ENCODE data around the gene PPP1R7.

PPP1R7 gene

DNA sequence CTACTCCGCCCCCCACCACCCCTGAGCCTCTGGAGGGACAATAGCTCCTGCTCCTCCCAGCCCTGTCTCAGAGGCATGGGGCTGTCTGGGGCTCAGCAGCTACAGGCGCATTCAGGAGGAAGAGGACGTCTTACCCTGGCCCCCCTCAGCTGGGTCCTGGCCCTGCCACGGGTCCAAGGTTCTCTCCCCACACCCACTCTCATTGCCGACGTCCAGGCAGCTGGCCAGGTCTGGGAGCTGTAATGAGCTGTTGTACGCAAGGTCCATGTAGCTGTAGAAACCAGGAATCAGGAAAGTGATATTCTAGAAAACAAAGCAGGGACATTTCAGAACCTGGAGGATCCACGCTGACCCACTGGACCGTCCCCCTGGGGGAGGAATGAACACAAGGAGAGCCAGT lies 14.5 kb upstream of the PPP1R7 start:
- ChIA-PET POLR2A (no interaction called here), CTCF (no interaction called here)
- no peaks in the 10 kb centered on the region for H3K4me1 ChIP-seq (ENCODE audit: control insufficient read depth, insufficient read depth, low read length)
- peaks cover 0 to 88% of the 10 kb centered on the region in 2 experiments; a peak in 2 of 3 replicates for H3K36me3 ChIP-seq (ENCODE audit: control insufficient read depth in 2 of 2, insufficient read depth in 1 of 2, low read length in 2 of 2)
- no peak overlapping the region for H3K4me3 ChIP-seq (ENCODE audit: low read depth, low read length)
- TF ChIP-seq ZNF23 (tag by site-specific recombination; IDR thresholded peaks at IDR 0.05; ENCODE audit: borderline replicate concordance): no peak
- no peak for TF ChIP-seq ZNF792 (tag by site-specific recombination; IDR thresholded peaks at IDR 0.05)
- TF ChIP-seq, protein P1, sequence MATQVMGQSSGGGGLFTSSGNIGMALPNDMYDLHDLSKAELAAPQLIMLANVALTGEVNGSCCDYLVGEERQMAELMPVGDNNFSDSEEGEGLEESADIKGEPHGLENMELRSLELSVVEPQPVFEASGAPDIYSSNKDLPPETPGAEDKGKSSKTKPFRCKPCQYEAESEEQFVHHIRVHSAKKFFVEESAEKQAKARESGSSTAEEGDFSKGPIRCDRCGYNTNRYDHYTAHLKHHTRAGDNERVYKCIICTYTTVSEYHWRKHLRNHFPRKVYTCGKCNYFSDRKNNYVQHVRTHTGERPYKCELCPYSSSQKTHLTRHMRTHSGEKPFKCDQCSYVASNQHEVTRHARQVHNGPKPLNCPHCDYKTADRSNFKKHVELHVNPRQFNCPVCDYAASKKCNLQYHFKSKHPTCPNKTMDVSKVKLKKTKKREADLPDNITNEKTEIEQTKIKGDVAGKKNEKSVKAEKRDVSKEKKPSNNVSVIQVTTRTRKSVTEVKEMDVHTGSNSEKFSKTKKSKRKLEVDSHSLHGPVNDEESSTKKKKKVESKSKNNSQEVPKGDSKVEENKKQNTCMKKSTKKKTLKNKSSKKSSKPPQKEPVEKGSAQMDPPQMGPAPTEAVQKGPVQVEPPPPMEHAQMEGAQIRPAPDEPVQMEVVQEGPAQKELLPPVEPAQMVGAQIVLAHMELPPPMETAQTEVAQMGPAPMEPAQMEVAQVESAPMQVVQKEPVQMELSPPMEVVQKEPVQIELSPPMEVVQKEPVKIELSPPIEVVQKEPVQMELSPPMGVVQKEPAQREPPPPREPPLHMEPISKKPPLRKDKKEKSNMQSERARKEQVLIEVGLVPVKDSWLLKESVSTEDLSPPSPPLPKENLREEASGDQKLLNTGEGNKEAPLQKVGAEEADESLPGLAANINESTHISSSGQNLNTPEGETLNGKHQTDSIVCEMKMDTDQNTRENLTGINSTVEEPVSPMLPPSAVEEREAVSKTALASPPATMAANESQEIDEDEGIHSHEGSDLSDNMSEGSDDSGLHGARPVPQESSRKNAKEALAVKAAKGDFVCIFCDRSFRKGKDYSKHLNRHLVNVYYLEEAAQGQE (tag by site-specific recombination; IDR thresholded peaks at IDR 0.05): no peak
- no peak for TF ChIP-seq EGR2 (tag by site-specific recombination; IDR thresholded peaks at IDR 0.05; ENCODE audit: low read depth)
- TF ChIP-seq ZBTB17 (tag by site-specific recombination; IDR thresholded peaks at IDR 0.05): no peak
- TF ChIP-seq ZFP3 (tag by site-specific recombination; IDR thresholded peaks at IDR 0.05; ENCODE audit: low read depth): no peak
- TF ChIP-seq ZNF561 (tag by site-specific recombination; IDR thresholded peaks at IDR 0.05; ENCODE audit: borderline replicate concordance): no peak
- no peak for TF ChIP-seq ZNF366 (tag by site-specific recombination; conservative IDR thresholded peaks at IDR 0.05)
- no peak for TF ChIP-seq ZNF785 (tag by site-specific recombination; IDR thresholded peaks at IDR 0.05)
- TF ChIP-seq KLF16 (tag by site-specific recombination; IDR thresholded peaks at IDR 0.05): no peak
- no peak for TF ChIP-seq ZBTB20 (tag by site-specific recombination; IDR thresholded peaks at IDR 0.05)
- no peak for TF ChIP-seq ZBTB1 (tag by site-specific recombination; IDR thresholded peaks at IDR 0.05)
- TF ChIP-seq, protein P2, sequence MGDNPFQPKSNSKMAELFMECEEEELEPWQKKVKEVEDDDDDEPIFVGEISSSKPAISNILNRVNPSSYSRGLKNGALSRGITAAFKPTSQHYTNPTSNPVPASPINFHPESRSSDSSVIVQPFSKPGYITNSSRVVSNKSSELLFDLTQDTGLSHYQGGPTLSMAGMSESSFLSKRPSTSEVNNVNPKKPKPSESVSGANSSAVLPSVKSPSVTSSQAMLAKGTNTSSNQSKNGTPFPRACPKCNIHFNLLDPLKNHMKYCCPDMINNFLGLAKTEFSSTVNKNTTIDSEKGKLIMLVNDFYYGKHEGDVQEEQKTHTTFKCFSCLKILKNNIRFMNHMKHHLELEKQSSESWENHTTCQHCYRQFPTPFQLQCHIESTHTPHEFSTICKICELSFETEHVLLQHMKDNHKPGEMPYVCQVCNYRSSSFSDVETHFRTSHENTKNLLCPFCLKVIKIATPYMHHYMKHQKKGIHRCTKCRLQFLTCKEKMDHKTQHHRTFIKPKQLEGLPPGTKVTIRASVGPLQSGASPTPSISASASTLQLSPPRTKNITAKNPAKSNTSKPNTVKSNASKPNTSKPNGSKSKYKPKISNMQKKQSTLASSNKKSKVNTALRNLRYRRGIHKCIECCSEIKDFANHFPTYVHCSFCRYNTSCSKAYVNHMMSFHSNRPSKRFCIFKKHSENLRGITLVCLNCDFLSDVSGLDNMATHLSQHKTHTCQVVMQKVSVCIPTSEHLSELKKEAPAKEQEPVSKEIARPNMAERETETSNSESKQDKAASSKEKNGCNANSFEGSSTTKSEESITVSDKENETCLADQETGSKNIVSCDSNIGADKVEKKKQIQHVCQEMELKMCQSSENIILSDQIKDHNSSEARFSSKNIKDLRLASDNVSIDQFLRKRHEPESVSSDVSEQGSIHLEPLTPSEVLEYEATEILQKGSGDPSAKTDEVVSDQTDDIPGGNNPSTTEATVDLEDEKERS (tag by site-specific recombination; IDR thresholded peaks at IDR 0.05): no peak
- TF ChIP-seq IKZF3 (tag by site-specific recombination; IDR thresholded peaks at IDR 0.05): no peak
- TF ChIP-seq, protein P3, sequence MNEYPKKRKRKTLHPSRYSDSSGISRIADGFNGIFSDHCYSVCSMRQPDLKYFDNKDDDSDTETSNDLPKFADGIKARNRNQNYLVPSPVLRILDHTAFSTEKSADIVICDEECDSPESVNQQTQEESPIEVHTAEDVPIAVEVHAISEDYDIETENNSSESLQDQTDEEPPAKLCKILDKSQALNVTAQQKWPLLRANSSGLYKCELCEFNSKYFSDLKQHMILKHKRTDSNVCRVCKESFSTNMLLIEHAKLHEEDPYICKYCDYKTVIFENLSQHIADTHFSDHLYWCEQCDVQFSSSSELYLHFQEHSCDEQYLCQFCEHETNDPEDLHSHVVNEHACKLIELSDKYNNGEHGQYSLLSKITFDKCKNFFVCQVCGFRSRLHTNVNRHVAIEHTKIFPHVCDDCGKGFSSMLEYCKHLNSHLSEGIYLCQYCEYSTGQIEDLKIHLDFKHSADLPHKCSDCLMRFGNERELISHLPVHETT (tag by site-specific recombination; IDR thresholded peaks at IDR 0.05): no peak
- no peak for TF ChIP-seq ZNF670 (tag by site-specific recombination; IDR thresholded peaks at IDR 0.05; ENCODE audit: low read depth)
- no peak overlapping the region for H3K27ac ChIP-seq (ENCODE audit: extremely low read depth, low read depth, low read length)
- no peaks in the 10 kb centered on the region for H3K9me3 ChIP-seq (ENCODE audit: control insufficient read depth, insufficient read depth, low read depth, low read length)

DNA sequence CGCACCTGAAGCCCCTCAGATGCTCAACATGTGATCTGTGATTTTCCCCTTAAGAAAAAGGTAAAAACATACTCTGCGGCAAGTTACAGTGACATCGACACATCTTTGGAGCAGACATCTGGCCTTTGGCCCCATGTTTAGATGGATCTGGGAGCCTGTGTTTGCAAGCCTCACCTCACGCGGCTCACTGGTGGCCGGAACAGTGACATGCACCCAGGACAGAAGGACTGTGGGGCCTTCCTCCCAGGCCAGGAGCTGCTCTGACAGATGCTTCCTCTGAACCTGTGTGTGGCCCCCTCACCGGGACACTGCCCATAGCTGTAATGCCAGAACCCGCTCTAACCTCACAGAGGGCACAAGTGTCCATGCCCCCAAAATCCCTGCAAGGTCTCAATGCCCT lies 14.1 kb upstream of the PPP1R7 start:
- Histone ChIP-seq H3K9me3 (ENCODE audit: control insufficient read depth, insufficient read depth, low read depth, low read length) (no peaks in the 10 kb centered on the region), H3K36me3 (ENCODE audit: control insufficient read depth in 2 of 2, insufficient read depth in 1 of 2, low read length in 2 of 2) (peaks cover 0 to 87% of the 10 kb centered on the region in 2 experiments; a peak in 2 of 3 replicates), H3K27ac (ENCODE audit: extremely low read depth, low read depth, low read length) (no peak overlapping the region), H3K4me1 (ENCODE audit: control insufficient read depth, insufficient read depth, low read length) (no peaks in the 10 kb centered on the region), H3K4me3 (ENCODE audit: low read depth, low read length) (no peak overlapping the region)
- ChIA-PET POLR2A (no interaction called here), CTCF (no interaction called here)
- TF ChIP-seq ZNF624 (tag by site-specific recombination; IDR thresholded peaks at IDR 0.05) (no peak), KLF8 (tag by site-specific recombination; IDR thresholded peaks at IDR 0.05) (no peak), ZNF621 (tag by site-specific recombination; IDR thresholded peaks at IDR 0.05) (no peak), ZNF623 (tag by site-specific recombination; IDR thresholded peaks at IDR 0.05) (no peak), ZNF354C (tag by site-specific recombination; IDR thresholded peaks at IDR 0.05; ENCODE audit: borderline replicate concordance, low read depth) (no peak), ZNF211 (tag by site-specific recombination; IDR thresholded peaks at IDR 0.05; ENCODE audit: low read depth) (no peak), OSR2 (tag by site-specific recombination; IDR thresholded peaks at IDR 0.05) (no peak), ZNF184 (tag by site-specific recombination; IDR thresholded peaks at IDR 0.05) (no peak), ZNF112 (tag by site-specific recombination; IDR thresholded peaks at IDR 0.05) (no peak), ZNF768 (tag by site-specific recombination; IDR thresholded peaks at IDR 0.05) (no peak), ZFP41 (tag by site-specific recombination; IDR thresholded peaks at IDR 0.05; ENCODE audit: borderline replicate concordance) (no peak)
- TF ChIP-seq, protein P4, sequence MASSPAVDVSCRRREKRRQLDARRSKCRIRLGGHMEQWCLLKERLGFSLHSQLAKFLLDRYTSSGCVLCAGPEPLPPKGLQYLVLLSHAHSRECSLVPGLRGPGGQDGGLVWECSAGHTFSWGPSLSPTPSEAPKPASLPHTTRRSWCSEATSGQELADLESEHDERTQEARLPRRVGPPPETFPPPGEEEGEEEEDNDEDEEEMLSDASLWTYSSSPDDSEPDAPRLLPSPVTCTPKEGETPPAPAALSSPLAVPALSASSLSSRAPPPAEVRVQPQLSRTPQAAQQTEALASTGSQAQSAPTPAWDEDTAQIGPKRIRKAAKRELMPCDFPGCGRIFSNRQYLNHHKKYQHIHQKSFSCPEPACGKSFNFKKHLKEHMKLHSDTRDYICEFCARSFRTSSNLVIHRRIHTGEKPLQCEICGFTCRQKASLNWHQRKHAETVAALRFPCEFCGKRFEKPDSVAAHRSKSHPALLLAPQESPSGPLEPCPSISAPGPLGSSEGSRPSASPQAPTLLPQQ (tag by site-specific recombination; IDR thresholded peaks at IDR 0.05): no peak
